H1 (cell line): ENCODE results near the gene CASZ1. TPM values are rescaled to one million over a fixed set of nuclear protein-coding genes. Genes with fewer than 3 reads are reported as not detected.

Experiments used
- CTCF ChIA-PET: fragments of 300-600 bp; sonication (Branson Sonifier 250); formaldehyde crosslinking; loops from one replicate; lab custom pipeline; 2021; ENCODE audit not compliant: partially characterized antibody; lab: Charles Lee
- POLR2A ChIA-PET: fragments of 300-600 bp; sonication (Branson Sonifier 250); formaldehyde crosslinking; loops from one replicate; lab custom pipeline; 2021; ENCODE audit warnings: inconsistent platforms; ENCODE audit not compliant: partially characterized antibody; lab: Charles Lee
- DNase-seq, 2 experiments: peaks; one replicate each; pipeline versions ENCODE4 v3.0.0 to v3.0.0-alpha.2; 2010 to 2022; ENCODE audit warnings: low spot score in 2 of 2, low read depth in 1 of 2, mixed read lengths in 1 of 2
- FAIRE-seq: peaks from 2 replicates; lab custom pipeline; 2011; peaks lifted over from hg19 to GRCh38; lab: Jason Lieb, UNC
- H2AFZ ChIP-seq: 2 replicates; pipeline ENCODE4 v1.8.1; 2012; ENCODE audit warnings: low read length, inconsistent platforms
- H2AK5ac ChIP-seq: 2 replicates; pipeline ENCODE4 v1.6.1; 2013; ENCODE audit warnings: low read depth, low read length
- H2BK120ac ChIP-seq: replicated peaks from 2 replicates; pipeline ENCODE3; 2013; ENCODE audit warnings: low read depth, low read length, inconsistent platforms
- H2BK12ac ChIP-seq: 2 replicates; pipeline ENCODE4 v1.6.1; 2013; ENCODE audit warnings: low read depth, low read length
- H2BK15ac ChIP-seq: 2 replicates; pipeline ENCODE4 v1.6.1; 2013; ENCODE audit warnings: low read length
- H2BK20ac ChIP-seq: 2 replicates; pipeline ENCODE4 v1.6.1; 2013; ENCODE audit warnings: low read length
- H2BK5ac ChIP-seq: 2 replicates; pipeline ENCODE4 v1.6.1; 2013; ENCODE audit warnings: low read depth, low read length
- H3K14ac ChIP-seq: 2 replicates; pipeline ENCODE4 v1.6.1; 2013; ENCODE audit warnings: inconsistent platforms; ENCODE audit not compliant: insufficient read length
- H3K18ac ChIP-seq: 2 replicates; pipeline ENCODE4 v1.6.1; 2013; ENCODE audit warnings: low read length; ENCODE audit errors: extremely low read depth
- H3K23ac ChIP-seq: 2 replicates; pipeline ENCODE4 v1.6.1; 2013; ENCODE audit warnings: inconsistent platforms; ENCODE audit not compliant: insufficient read length
- H3K23me2 ChIP-seq: 2 replicates; pipeline ENCODE4 v1.6.1; 2013; ENCODE audit warnings: low read depth, low read length
- H3K27ac ChIP-seq: 2 replicates; pipeline ENCODE4 v1.6.1; 2011; ENCODE audit warnings: low read depth, low read length, inconsistent platforms
- H3K27me3 ChIP-seq, 4 experiments: replicated peaks in 1 of 4; 1 replicate in 1 of 4; 2 replicates in 3 of 4; pipeline versions ENCODE4 v1.6.1 to v1.8.1; 2011 to 2013; ENCODE audit warnings: low read length in 3 of 4, mild to moderate bottlenecking in 3 of 4, inconsistent platforms in 2 of 4, mixed read lengths in 2 of 4, moderate library complexity in 1 of 4; ENCODE audit not compliant: control insufficient read depth in 3 of 4, insufficient read depth in 3 of 4; ENCODE audit errors: extremely low read depth in 1 of 4
- H3K36me3 ChIP-seq, 4 experiments: 2 replicates each; pipeline versions ENCODE4 v1.6.1 to v1.8.1; 2011 to 2013; ENCODE audit warnings: mild to moderate bottlenecking in 4 of 4, low read length in 3 of 4, moderate library complexity in 2 of 4, control low read depth in 1 of 4, inconsistent platforms in 1 of 4; ENCODE audit not compliant: insufficient read depth in 4 of 4, control insufficient read depth in 2 of 4
- H3K4ac ChIP-seq: replicated peaks from 2 replicates; pipeline ENCODE3; 2013; ENCODE audit warnings: low read length, low read depth, mixed read lengths, inconsistent platforms; ENCODE audit not compliant: insufficient read length
- H3K4me1 ChIP-seq, 4 experiments: replicated peaks in 1 of 4; 1 replicate in 1 of 4; 2 replicates in 3 of 4; pipeline versions ENCODE4 v1.6.1 to v1.8.1; 2011 to 2013; ENCODE audit warnings: low read length in 3 of 4, inconsistent platforms in 2 of 4, mixed read lengths in 1 of 4; ENCODE audit not compliant: insufficient read depth in 4 of 4, control insufficient read depth in 3 of 4
- H3K4me2 ChIP-seq, 2 experiments: 2 replicates each; pipeline versions ENCODE4 v1.6.1 to v1.8.1; 2011 to 2013; ENCODE audit warnings: low read depth in 2 of 2, low read length in 2 of 2, control low read depth in 1 of 2, inconsistent platforms in 1 of 2, mild to moderate bottlenecking in 1 of 2; ENCODE audit not compliant: insufficient read depth in 1 of 2
- H3K4me3 ChIP-seq, 4 experiments: fragments of 200-600, 300-600 bp in 1 of 4; sonication (generic), shearing (Covaris generic), sonication (Bioruptor Twin) in 1 of 4; 2 replicates each; pipeline versions ENCODE4 v1.5.1 to v1.8.1; 2011 to 2016; ENCODE audit warnings: low read length in 4 of 4, low read depth in 3 of 4, control low read depth in 2 of 4, inconsistent platforms in 2 of 4, mild to moderate bottlenecking in 2 of 4, mixed read lengths in 1 of 4, moderate library complexity in 1 of 4; ENCODE audit not compliant: insufficient read depth in 2 of 4; ENCODE audit errors: extremely low read depth in 1 of 4
- H3K56ac ChIP-seq: replicated peaks from 2 replicates; pipeline ENCODE3; 2013; ENCODE audit warnings: low read depth, mild to moderate bottlenecking, mixed read lengths, low read length, inconsistent platforms; ENCODE audit not compliant: insufficient read length
- H3K79me1 ChIP-seq: 2 replicates; pipeline ENCODE4 v1.6.1; 2013; ENCODE audit warnings: low read depth, low read length, control low read depth
- H3K79me2 ChIP-seq, 2 experiments: 2 replicates each; pipeline versions ENCODE4 v1.6.1 to v1.8.1; 2012 to 2013; ENCODE audit warnings: low read length in 2 of 2, mild to moderate bottlenecking in 2 of 2, inconsistent platforms in 1 of 2; ENCODE audit not compliant: insufficient read depth in 2 of 2, control insufficient read depth in 1 of 2
- H3K9ac ChIP-seq, 4 experiments: replicated peaks in 1 of 4; 1 replicate in 1 of 4; 2 replicates in 3 of 4; pipeline versions ENCODE4 v1.6.1 to v1.8.1; 2011 to 2013; ENCODE audit warnings: low read depth in 3 of 4, low read length in 3 of 4, control low read depth in 2 of 4, mild to moderate bottlenecking in 2 of 4, moderate library complexity in 2 of 4, inconsistent platforms in 1 of 4; ENCODE audit errors: extremely low read depth in 1 of 4
- H3K9me3 ChIP-seq, 2 experiments: 2 replicates each; pipeline versions ENCODE4 v1.6.1 to v1.8.1; 2012 to 2013; ENCODE audit warnings: mild to moderate bottlenecking in 2 of 2, moderate library complexity in 2 of 2, control low read depth in 1 of 2, inconsistent platforms in 1 of 2, low read depth in 1 of 2, low read length in 1 of 2, mixed read lengths in 1 of 2; ENCODE audit not compliant: insufficient read depth in 2 of 2
- H4K20me1 ChIP-seq, 2 experiments: replicated peaks in 1 of 2; 2 replicates each; pipeline versions ENCODE3 to v1.8.1; 2011 to 2013; ENCODE audit warnings: inconsistent platforms in 2 of 2, low read length in 2 of 2, mild to moderate bottlenecking in 1 of 2; ENCODE audit not compliant: insufficient read depth in 2 of 2, control insufficient read depth in 1 of 2
- H4K5ac ChIP-seq: 2 replicates; pipeline ENCODE4 v1.6.1; 2013; ENCODE audit warnings: low read length, low read depth, mixed read lengths, inconsistent platforms; ENCODE audit not compliant: insufficient read length
- H4K8ac ChIP-seq: 2 replicates; pipeline ENCODE4 v1.8.0; 2013; ENCODE audit warnings: mild to moderate bottlenecking, moderate library complexity, low read length, inconsistent platforms; ENCODE audit not compliant: insufficient read depth; ENCODE audit errors: extremely low read depth
- H4K91ac ChIP-seq: replicated peaks from 2 replicates; pipeline ENCODE3; 2013; ENCODE audit warnings: low read length, mixed read lengths, inconsistent platforms; ENCODE audit not compliant: insufficient read length
- ASH2L ChIP-seq: fragments of 200-600, 300-600 bp; sonication (generic); IDR thresholded peaks from one replicate; pipeline ENCODE4 v1.7.1; 2017; ENCODE audit warnings: low read length
- CBX5 ChIP-seq: fragments of 300-800, 300-1000 bp; sonication (generic); IDR thresholded peaks from 2 replicates; pipeline ENCODE4 v1.7.1; 2016; ENCODE audit warnings: antibody characterized with exemption, low read length, low read depth
- EGR1 ChIP-seq: IDR thresholded peaks from 2 replicates; pipeline ENCODE4 v1.6.1; 2011; ENCODE audit warnings: low read depth, low read length, borderline replicate concordance
- HDAC6 ChIP-seq: IDR thresholded peaks from one replicate; pipeline ENCODE4 v1.7.1; 2012; ENCODE audit warnings: low read depth, mild to moderate bottlenecking, inconsistent platforms, low read length, moderate library complexity
- KDM1A ChIP-seq: fragments of 200-600, 300-600 bp; sonication (generic); IDR thresholded peaks from 2 replicates; pipeline ENCODE4 v1.7.1; 2016; ENCODE audit warnings: mild to moderate bottlenecking, low read length, borderline replicate concordance
- MAFK ChIP-seq: IDR thresholded peaks from 2 replicates; pipeline ENCODE4 v1.6.1; 2012; ENCODE audit warnings: low read depth, mild to moderate bottlenecking, improper control_type of control experiment, low read length
- NRF1 ChIP-seq: IDR thresholded peaks from 2 replicates; pipeline ENCODE4 v1.6.1; 2011; ENCODE audit warnings: mild to moderate bottlenecking, low read depth, low read length, improper control_type of control experiment
- PHF8 ChIP-seq: fragments of 200-600 bp; sonication (generic); conservative IDR thresholded peaks from 2 replicates; pipeline ENCODE4 v1.7.1; 2012; ENCODE audit warnings: low read depth, mild to moderate bottlenecking, inconsistent platforms, low read length, moderate library complexity
- SAP30 ChIP-seq: fragments of 300-600 bp; sonication (generic); IDR thresholded peaks from 2 replicates; pipeline ENCODE4 v1.7.1; 2012; ENCODE audit warnings: low read length, moderate library complexity, mild to moderate bottlenecking, inconsistent platforms; ENCODE audit not compliant: insufficient read depth, insufficient replicate concordance
- SIRT6 ChIP-seq: IDR thresholded peaks from one replicate; pipeline ENCODE4 v1.7.1; 2012; ENCODE audit warnings: low read length, inconsistent platforms
- SRF ChIP-seq: IDR thresholded peaks from 2 replicates; pipeline ENCODE4 v1.6.1; 2011; ENCODE audit warnings: mild to moderate bottlenecking, low read depth, low read length, moderate library complexity
- TCF12 ChIP-seq: IDR thresholded peaks from 2 replicates; pipeline ENCODE4 v1.6.1; 2011; ENCODE audit warnings: low read depth, mild to moderate bottlenecking, low read length
- YY1 ChIP-seq: IDR thresholded peaks from 2 replicates; pipeline ENCODE4 v1.6.1; 2011; ENCODE audit warnings: low read depth, mild to moderate bottlenecking, low read length
- WGBS, 2 experiments: shearing (Covaris generic) in 1 of 2; methylation state at CpG; one replicate each; pipeline versions ENCODE4 v1.1.6 to v1.1.7; 2013 to 2015; ENCODE audit warnings: low lambda C conversion rate in 2 of 2, mixed read lengths in 2 of 2, inconsistent platforms in 1 of 2, low coverage in 1 of 2, missing lambda C conversion rate in 1 of 2; ENCODE audit not compliant: insufficient replicate concordance in 2 of 2, insufficient coverage in 1 of 2, insufficient read length in 1 of 2; ENCODE audit errors: extremely low coverage in 1 of 2, missing lambda C conversion rate in 1 of 2; 5-methylcytosine and 5-hydroxymethylcytosine counted together
- polyA plus RNA-seq, 7 experiments: library from polyadenylated mRNA; depleted of rRNA in 3 of 7; stranded (reverse) in 5 of 7; unstranded in 2 of 7; fragments of >200 nt in 5 of 7; fragments of 200-250 nt in 2 of 7; gene quantifications; 1 replicate in 5 of 7; 2 replicates in 1 of 7; 4 replicates in 1 of 7; pipeline versions ENCODE4 v1.2.1 to v1.2.3, GENCODE V29; 2011 to 2013; ENCODE audit warnings: missing spikeins in 2 of 7, mixed read lengths in 2 of 7
- total RNA-seq: library from RNA; stranded (reverse); fragmentation: NEBNext Ultra II Directional; extraction: Animal tissue kit (Norgen Biotek cat#: 25700); gene quantifications from 2 replicates; pipeline ENCODE4 v1.2.1, GENCODE V29; 2021
- TF ChIP-seq, protein P1 (sequence below): IDR thresholded peaks from 2 replicates; pipeline ENCODE4 v1.6.1; 2011; ENCODE audit warnings: low read depth, mild to moderate bottlenecking, low read length; ENCODE audit not compliant: insufficient read depth

Gene CASZ1
- total and polyA plus RNA-seq, 2 of the 8 experiments (the other 6 are each of a cell fraction or from before 2014, with no cell fraction given): 4.4 to 7.7 TPM

DNA sequence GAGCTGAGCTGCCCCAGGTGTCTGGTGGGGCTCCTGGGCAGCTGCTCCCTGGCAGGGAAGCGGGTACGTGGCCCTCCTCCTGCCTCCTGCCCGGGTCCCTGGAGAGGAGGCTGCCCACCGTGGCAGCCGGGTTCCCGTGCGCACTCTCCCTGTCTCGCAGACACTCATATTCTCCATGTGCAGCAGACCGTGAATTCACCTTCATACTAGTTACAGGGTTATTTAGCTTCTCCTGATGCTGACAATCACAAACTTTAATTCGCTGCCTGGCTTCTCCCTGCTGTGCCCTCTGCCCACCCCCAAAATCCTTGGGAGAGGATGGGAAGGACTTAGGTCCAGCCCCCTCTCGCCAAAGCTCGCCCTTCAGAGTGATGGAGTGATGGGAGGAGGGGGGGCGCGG, 95.3 kb downstream of the CASZ1 start:
- DNase-seq (no peak), FAIRE-seq (no peak)
- H3K79me2 ChIP-seq: no peaks in the 10 kb centered on the region
- no peak overlapping the region for H4K5ac ChIP-seq
- no peak overlapping the region for H3K9ac ChIP-seq
- H2BK5ac ChIP-seq: no peak overlapping the region
- H3K27me3 ChIP-seq: peaks cover 0 to 9% (median 4%) of the 10 kb centered on the region in 4 experiments; a peak in 2 of 7 replicates
- POLR2A ChIA-PET: no interaction called here
- no peak overlapping the region for H2AFZ ChIP-seq
- H3K4ac ChIP-seq: no peak overlapping the region
- H2BK12ac ChIP-seq: no peak overlapping the region
- no peak overlapping the region for H2AK5ac ChIP-seq
- no peak overlapping the region for H3K18ac ChIP-seq
- H3K27ac ChIP-seq: no peak overlapping the region
- CTCF ChIA-PET: interaction anchor here (0.6 to 1.5 kb wide), 7 partner anchors 10 to 237 kb away, joined by 3 to 4 read pairs (median 3); no protein-coding TSS in a partner anchor
- no peaks in the 10 kb centered on the region for H4K20me1 ChIP-seq
- no peak overlapping the region for H3K4me2 ChIP-seq
- H3K4me1 ChIP-seq: peaks cover 5 to 22% (median 20%) of the 10 kb centered on the region in 4 experiments
- no peak overlapping the region for H2BK120ac ChIP-seq
- H2BK20ac ChIP-seq: no peak overlapping the region
- no peak overlapping the region for H3K23ac ChIP-seq
- peaks cover 4% of the 10 kb centered on the region; the same call in 1 of the 2 replicates for H3K23me2 ChIP-seq
- no peak overlapping the region for H3K4me3 ChIP-seq
- H3K79me1 ChIP-seq: no peaks in the 10 kb centered on the region
- H3K9me3 ChIP-seq: no peaks in the 10 kb centered on the region
- H3K56ac ChIP-seq: no peak overlapping the region
- 67% methylated on average over 12 of the region's 14 CpGs; no CpG with 5 or more reads in 1 of the 2 experiments for WGBS, 2 experiments
- H4K8ac ChIP-seq: no peak overlapping the region
- no peak overlapping the region for H4K91ac ChIP-seq
- H3K14ac ChIP-seq: no peak overlapping the region
- no peak overlapping the region for H2BK15ac ChIP-seq
- no peaks in the 10 kb centered on the region for H3K36me3 ChIP-seq
- TF ChIP-seq MAFK (no peak), SAP30 (no peak), TCF12 (no peak), SRF (no peak), YY1 (no peak), PHF8 (no peak), SIRT6 (no peak), HDAC6 (no peak), EGR1 (no peak), KDM1A (no peak), NRF1 (no peak), CBX5 (no peak), ASH2L (no peak)
- TF ChIP-seq, protein P1, sequence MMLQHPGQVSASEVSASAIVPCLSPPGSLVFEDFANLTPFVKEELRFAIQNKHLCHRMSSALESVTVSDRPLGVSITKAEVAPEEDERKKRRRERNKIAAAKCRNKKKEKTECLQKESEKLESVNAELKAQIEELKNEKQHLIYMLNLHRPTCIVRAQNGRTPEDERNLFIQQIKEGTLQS: no peak
